ENCODE measurements around the gene CCSER2.
A peak's percentile ranks its signal among the peaks of the same experiment; 100 is the strongest.
"Not testable (repeated sequence)": the region's sequence is repeated elsewhere in the genome, so short reads cannot be mapped to it uniquely, and the experiment has no call there.

The CCSER2 gene

DNA sequence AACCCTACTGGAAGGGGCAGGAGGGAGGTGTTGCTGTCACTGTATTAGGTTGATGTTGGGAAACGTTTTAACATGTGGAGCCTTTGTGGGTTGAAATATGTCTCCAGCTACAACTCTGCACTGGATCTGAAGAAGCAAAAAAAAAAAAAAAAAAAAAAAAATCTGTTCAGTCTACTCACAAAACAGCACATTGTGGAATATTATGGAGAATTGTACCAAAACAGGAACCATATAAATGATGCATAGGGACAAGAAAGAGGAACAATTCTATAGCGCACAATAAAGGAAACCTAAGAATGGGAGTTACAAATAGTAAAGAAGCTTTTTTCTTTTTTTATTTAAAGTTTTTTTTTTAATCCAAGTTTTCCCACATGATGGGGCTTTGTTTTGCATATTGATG, 63.8 kb downstream of the CCSER2 start:
- H3K36me3 Mint-ChIP-seq (ENCODE audit: insufficient read depth) = peaks cover 20% of the 10 kb centered on the region

DNA sequence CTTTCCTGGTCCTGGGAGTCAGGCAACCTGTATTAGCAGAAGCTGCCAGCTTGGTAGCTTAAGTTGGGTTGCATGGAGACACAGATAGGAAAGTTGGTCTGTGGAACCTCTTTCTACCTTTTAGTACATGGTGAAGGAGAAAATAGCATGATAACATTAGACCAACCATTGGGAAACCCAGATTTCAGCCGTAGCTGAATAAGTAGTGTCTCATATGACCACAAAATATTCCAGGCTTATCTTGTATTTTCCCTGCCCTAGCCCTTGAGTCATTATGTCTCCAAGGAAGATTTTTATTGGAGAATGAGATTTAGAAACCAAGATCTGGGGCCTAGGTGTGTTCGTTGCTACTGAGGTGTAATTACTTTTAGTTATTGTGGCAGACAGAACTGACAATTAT, 67.2 kb downstream of the CCSER2 start:
- peaks cover 8% of the 10 kb centered on the region for H3K36me3 Mint-ChIP-seq (ENCODE audit: insufficient read depth)
- no peaks in the 10 kb centered on the region for H3K9me3 Mint-ChIP-seq
- DNase-seq (no peak), ATAC-seq (replicated peaks) (no peak)
- H3K4me1 Mint-ChIP-seq (ENCODE audit: low read depth in 2 of 2) = peaks cover 30 to 74% of the 10 kb centered on the region in 2 donors
- H3K27ac Mint-ChIP-seq = peak overlapping the region in 1 of 2 donors; percentile 50
- H3K27me3 Mint-ChIP-seq = no peaks in the 10 kb centered on the region
- H3K4me3 Mint-ChIP-seq = no peak overlapping the region

More for the DNA sequence above, 63.8 kb downstream of the CCSER2 start:
- DNase-seq (no peak), ATAC-seq (replicated peaks) (no peak)
- Mint-ChIP-seq H3K4me3 (no peak overlapping the region), H3K27ac (no peak overlapping the region), H3K9me3 (no peaks in the 10 kb centered on the region), H3K27me3 (no peaks in the 10 kb centered on the region), H3K4me1 (ENCODE audit: low read depth in 2 of 2) (peaks cover 26 to 73% of the 10 kb centered on the region in 2 donors)

DNA sequence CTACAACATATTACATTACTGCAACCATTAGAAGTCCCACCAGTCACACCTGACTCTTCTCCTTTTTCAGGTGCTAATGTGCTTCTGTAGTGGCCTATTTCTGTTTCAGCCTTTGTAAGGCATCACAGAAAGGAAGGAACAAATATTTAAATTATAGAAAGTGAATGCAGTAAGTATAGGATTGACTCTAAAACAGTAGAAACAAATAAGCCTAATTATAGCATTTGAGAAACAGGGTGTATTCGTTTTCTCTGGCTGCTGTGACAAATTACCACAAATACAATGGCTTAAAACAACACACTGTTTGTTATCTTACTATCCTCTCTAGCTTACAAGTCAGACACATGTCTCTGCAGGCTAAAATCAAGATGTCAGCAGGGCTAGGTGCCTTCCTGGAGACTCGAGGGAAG, 69.4 kb downstream of the CCSER2 start:
- Mint-ChIP-seq H3K9me3 (no peaks in the 10 kb centered on the region), H3K27me3 (no peaks in the 10 kb centered on the region), H3K36me3 (ENCODE audit: insufficient read depth) (peaks cover 8% of the 10 kb centered on the region), H3K4me3 (no peak overlapping the region), H3K27ac (peak overlapping the region; percentile 18 to 80), H3K4me1 (ENCODE audit: low read depth in 2 of 2) (peaks cover 25 to 68% of the 10 kb centered on the region in 2 donors)
- DNase-seq (no peak), ATAC-seq (replicated peaks) (no peak)

DNA sequence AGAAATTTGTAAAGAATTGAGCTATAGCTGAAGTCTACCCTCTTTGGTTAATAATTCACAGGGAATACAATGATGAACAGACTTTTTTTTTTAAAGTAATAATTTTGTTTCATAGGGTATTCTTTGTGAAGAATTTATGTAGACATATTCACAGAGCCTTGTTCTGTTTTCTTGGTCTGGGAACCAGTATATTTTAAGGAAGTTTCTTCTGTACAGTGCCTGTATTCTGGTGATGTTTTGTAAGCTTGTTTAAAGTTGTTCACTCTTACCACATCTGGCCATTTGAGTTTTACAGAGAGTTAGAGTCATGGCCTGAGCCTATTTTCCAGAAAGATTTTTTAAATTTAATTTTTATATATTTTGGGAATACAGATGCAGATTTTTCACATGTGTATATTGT, 70.3 kb downstream of the CCSER2 start:
- H3K4me3 Mint-ChIP-seq = no peak overlapping the region
- ATAC-seq (replicated peaks) (no peak), DNase-seq (no peak)
- H3K27me3 Mint-ChIP-seq = no peaks in the 10 kb centered on the region
- peaks cover 23 to 65% of the 10 kb centered on the region in 2 donors for H3K4me1 Mint-ChIP-seq (ENCODE audit: low read depth in 2 of 2)
- peak overlapping the region in 1 of 2 donors; percentile 80 for H3K27ac Mint-ChIP-seq
- H3K9me3 Mint-ChIP-seq = no peaks in the 10 kb centered on the region
- peaks cover 9% of the 10 kb centered on the region for H3K36me3 Mint-ChIP-seq (ENCODE audit: insufficient read depth)

DNA sequence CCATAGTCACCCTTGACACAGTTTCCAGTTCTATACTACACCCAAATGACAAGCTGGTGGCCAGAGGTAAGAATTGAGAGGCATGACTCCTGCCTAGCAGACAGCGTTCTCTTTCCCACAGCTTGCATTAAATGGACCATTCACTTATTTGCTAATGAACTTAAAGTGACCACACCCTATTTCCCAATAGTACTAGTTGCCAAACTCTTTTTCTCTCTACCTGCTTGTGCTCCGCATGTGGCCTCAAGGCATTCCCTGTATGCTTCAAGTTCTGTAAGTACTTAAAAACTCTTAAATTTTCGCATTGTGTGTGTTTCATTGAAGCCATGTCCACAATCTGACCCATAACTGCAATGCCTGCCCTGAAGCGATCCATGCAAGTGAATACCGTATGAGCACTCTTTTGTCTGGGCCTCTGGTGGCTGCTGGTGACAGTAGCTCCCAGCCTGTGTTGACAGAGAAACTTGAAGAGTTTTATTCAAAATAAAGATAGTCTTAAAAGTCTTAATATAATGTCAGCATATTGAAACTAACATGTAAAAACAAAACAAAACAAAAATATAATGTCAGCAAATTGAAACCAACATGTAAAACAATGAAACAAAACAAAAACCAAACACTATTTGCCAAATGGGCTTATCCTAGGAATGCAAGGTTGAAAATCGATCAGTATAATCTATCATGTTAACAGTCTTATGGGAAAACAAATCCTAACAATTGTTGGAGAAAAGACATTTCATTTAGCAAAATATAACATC, 73.6 kb downstream of the CCSER2 start:
- ATAC-seq (replicated peaks) = no peak
- no peak overlapping the region for H3K4me3 Mint-ChIP-seq
- no peak for DNase-seq
- H3K27ac Mint-ChIP-seq = peak overlapping the region in 1 of 2 donors; percentile 53
- H3K4me1 Mint-ChIP-seq (ENCODE audit: low read depth in 2 of 2) = peaks cover 30 to 67% of the 10 kb centered on the region in 2 donors
- no peaks in the 10 kb centered on the region for H3K27me3 Mint-ChIP-seq
- H3K36me3 Mint-ChIP-seq (ENCODE audit: insufficient read depth) = peaks cover 13% of the 10 kb centered on the region
- no peaks in the 10 kb centered on the region for H3K9me3 Mint-ChIP-seq

DNA sequence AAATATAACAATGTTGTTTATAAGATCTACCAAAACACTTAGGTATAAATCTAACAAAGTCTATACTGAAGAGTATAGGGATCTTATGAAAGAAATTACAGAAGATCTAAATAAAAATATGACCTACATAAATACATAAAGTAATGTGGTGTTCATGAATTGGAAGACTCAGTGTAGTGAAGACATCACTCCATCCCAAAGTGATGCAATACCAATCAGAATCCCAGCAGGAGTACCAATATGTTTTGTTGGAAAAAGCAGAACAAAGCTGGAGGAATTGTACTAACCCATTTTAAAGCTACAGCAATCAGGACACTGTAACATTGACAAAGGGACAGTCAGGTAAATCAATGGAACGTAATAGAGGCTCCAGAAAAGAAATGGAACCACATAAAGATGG, 76.4 kb downstream of the CCSER2 start:
- H3K4me3 Mint-ChIP-seq = no peak overlapping the region
- ATAC-seq (replicated peaks) (no peak), DNase-seq (no peak)
- peaks cover 30 to 64% of the 10 kb centered on the region in 2 donors for H3K4me1 Mint-ChIP-seq (ENCODE audit: low read depth in 2 of 2)
- peaks cover 13% of the 10 kb centered on the region for H3K36me3 Mint-ChIP-seq (ENCODE audit: insufficient read depth)
- H3K27ac Mint-ChIP-seq = no peak overlapping the region
- H3K27me3 Mint-ChIP-seq = no peaks in the 10 kb centered on the region
- H3K9me3 Mint-ChIP-seq = no peaks in the 10 kb centered on the region

DNA sequence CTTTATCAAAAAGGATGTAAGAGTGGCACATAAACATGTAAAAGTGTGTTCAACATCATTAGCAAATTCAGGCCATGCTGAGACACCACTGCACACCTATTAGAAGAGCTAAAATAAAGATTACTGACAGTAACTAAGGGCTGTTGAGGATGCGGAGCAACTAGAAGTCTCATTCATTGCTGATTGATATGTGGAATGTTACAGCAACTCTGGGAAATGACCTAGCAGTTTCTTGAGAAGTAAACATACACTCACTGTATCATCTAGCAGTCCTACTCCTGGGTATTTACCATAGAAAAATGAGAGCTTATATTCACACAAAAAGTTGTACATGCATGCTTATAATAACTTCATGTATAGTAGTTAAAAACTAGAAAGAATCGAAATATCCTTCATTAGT, 77.3 kb downstream of the CCSER2 start:
- H3K4me3 Mint-ChIP-seq = no peak overlapping the region
- no peaks in the 10 kb centered on the region for H3K9me3 Mint-ChIP-seq
- H3K27me3 Mint-ChIP-seq = no peaks in the 10 kb centered on the region
- H3K27ac Mint-ChIP-seq = peak overlapping the region in 1 of 2 donors; percentile 22
- peaks cover 32 to 64% of the 10 kb centered on the region in 2 donors for H3K4me1 Mint-ChIP-seq (ENCODE audit: low read depth in 2 of 2)
- ATAC-seq (replicated peaks) = no peak
- H3K36me3 Mint-ChIP-seq (ENCODE audit: insufficient read depth) = peaks cover 10% of the 10 kb centered on the region
- no peak for DNase-seq

DNA sequence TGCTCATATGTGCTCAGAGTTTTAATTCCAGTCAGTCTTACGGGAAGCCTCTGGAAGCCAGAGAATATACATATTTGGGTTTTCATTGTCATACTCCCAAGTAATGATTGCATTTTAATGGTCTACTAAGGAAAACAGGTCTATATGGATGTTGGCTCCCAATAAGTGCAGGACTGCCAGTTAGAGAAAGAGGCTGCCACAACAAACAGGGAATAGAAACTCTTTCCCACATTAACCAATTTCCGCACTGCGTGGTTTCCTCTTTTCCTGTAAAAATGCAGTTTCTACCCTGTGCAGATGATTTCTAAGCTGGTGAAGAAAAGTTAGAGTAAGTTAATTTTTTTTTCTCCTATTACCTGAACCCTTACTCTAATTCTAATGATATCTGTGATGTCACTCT, 78.2 kb downstream of the CCSER2 start:
- H3K4me3 Mint-ChIP-seq = no peak overlapping the region

DNA sequence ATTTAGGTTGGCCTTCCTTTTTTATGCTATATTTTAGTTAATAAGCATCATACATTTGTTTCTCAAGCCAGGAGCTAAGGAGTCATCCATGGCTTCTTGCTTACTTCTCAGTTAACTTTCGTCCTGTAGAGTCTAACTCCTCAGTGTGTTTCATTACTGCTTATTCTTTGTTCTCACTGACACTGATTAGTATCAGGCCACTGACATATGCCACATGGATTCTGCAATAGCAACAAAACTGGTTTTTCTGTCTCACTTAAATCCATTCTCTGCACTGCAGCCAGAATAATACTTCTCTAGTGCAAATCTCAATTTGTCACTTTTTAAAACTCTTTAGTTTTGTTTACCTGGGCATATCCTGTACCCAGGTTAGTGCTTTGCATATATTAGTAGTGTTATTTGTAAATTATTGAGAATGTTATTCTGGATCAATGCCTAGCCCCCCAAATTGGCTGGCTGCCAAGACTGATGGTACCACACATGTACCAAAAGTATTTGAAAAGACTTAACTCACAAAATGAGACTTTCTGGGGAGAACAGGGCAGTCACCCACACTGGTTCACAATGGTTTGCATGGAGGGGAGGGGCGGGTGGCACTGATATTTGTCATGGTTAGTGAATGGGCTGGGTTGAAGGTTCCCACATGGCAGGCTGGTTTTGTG, 79.1 kb downstream of the CCSER2 start:
- DNase-seq (no peak), ATAC-seq (replicated peaks) (no peak)
- Mint-ChIP-seq H3K36me3 (ENCODE audit: insufficient read depth) (peaks cover 11% of the 10 kb centered on the region), H3K4me1 (ENCODE audit: low read depth in 2 of 2) (peaks cover 34 to 69% of the 10 kb centered on the region in 2 donors), H3K9me3 (peaks cover 5 to 12% of the 10 kb centered on the region in 2 donors), H3K27me3 (no peaks in the 10 kb centered on the region), H3K4me3 (no peak overlapping the region), H3K27ac (peak overlapping the region in 1 of 2 donors; percentile 26)

More for the DNA sequence above, 78.2 kb downstream of the CCSER2 start:
- ATAC-seq (replicated peaks) (no peak), DNase-seq (no peak)
- Mint-ChIP-seq H3K27me3 (no peaks in the 10 kb centered on the region), H3K36me3 (ENCODE audit: insufficient read depth) (peaks cover 10% of the 10 kb centered on the region), H3K4me1 (ENCODE audit: low read depth in 2 of 2) (peaks cover 32 to 66% of the 10 kb centered on the region in 2 donors), H3K27ac (peak overlapping the region in 1 of 2 donors; percentile 26), H3K9me3 (peaks cover 0 to 3% of the 10 kb centered on the region in 2 donors)

DNA sequence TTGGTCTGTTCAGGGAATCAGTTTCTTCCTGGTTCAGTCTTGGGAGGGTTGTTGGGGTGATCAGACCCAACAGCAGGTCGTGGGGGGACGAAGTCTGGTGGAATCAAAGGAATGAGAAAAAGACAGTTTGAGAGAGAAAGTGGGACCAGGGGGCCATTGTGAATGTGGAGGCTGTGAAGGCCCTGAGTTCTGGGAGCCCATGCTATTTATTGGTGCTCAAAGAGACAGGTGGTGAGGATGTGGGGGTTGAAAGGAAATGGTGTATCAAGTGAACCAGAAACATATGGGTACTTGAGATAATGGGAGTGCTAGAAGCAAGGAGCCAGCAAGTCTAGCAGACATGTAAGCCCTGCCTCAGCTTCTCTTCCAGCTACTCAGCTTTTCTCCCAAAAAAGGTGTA, 84.1 kb downstream of the CCSER2 start:
- H3K4me3 Mint-ChIP-seq = peak overlapping the region in 1 of 2 donors; percentile 37
- peaks cover 11% of the 10 kb centered on the region for H3K36me3 Mint-ChIP-seq (ENCODE audit: insufficient read depth)
- no peak overlapping the region for H3K27ac Mint-ChIP-seq
- DNase-seq (no peak), ATAC-seq (replicated peaks) (no peak)
- H3K9me3 Mint-ChIP-seq = peaks cover 10 to 28% of the 10 kb centered on the region in 2 donors
- no peaks in the 10 kb centered on the region for H3K27me3 Mint-ChIP-seq
- peaks cover 27 to 73% of the 10 kb centered on the region in 2 donors for H3K4me1 Mint-ChIP-seq (ENCODE audit: low read depth in 2 of 2)

DNA sequence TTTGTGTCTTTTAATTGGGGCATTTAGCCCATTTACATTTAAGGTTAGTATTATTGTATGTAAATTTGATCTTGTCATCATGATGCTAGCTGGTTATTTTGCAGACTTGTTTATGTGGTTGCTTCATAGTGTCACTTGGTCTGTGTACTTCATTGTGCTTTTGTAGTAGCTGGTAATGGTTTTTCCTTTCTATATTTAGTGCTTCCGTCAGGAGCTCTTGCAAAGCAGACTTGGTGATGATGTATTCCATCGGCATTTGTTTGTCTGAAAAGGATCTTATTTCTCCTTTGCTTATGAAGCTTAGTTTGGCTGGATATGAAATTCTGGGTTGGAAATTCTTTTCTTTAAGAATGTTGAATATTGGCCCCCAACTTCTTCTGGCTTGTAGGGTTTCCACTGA, 85.7 kb downstream of the CCSER2 start:
- not testable (repeated sequence) for H3K27me3 Mint-ChIP-seq
- peak overlapping the region in 1 of 2 donors; percentile 18 for H3K4me3 Mint-ChIP-seq

DNA sequence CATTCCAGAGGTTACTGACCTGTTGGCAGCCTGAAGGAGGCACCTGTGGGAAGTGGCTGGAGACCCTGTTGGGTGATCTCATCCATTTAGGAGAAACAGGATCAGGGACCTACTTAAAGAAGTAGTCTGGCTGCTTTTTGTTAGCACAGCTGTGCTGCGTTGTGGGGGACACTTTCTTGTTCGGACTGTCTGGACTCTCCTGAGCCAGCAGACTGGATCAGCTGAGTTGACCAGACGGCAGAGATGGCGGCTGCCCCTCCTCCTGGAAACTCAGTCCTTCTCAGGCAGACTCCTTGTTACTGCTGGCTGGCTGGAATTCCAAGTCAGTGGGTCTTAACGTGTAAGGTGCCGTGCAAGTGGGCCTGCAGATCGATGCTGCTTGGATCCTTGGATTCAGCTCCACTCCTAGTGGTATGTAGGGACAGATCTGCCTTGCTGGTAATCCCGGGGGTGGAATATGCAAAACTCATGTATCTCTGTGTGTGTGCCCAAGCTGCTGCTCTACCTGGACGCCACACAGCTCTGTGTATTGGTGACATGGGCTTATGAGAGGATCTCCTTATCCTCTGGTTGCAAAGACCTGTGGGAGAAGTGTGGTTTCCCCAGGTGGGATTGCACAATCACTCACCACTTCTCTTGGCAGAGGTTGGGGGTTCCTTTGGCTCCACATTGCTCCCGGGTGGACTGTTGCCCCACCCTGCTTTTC, 87.3 kb downstream of the CCSER2 start:
- ATAC-seq (replicated peaks) (no peak), DNase-seq (no peak)
- Mint-ChIP-seq H3K9me3 (peaks cover 10 to 28% of the 10 kb centered on the region in 2 donors), H3K4me1 (ENCODE audit: low read depth in 2 of 2) (peaks cover 23 to 60% of the 10 kb centered on the region in 2 donors), H3K27me3 (no peaks in the 10 kb centered on the region), H3K4me3 (no peak overlapping the region), H3K27ac (no peak overlapping the region), H3K36me3 (ENCODE audit: insufficient read depth) (peaks cover 17% of the 10 kb centered on the region)

More for the DNA sequence above, 85.7 kb downstream of the CCSER2 start:
- H3K36me3 Mint-ChIP-seq (ENCODE audit: insufficient read depth) = peaks cover 11% of the 10 kb centered on the region
- peaks cover 10 to 28% of the 10 kb centered on the region in 2 donors for H3K9me3 Mint-ChIP-seq
- not testable (repeated sequence) for H3K27ac Mint-ChIP-seq; DNase-seq; ATAC-seq (replicated peaks)
- H3K4me1 Mint-ChIP-seq (ENCODE audit: low read depth in 2 of 2) = peaks cover 24 to 65% of the 10 kb centered on the region in 2 donors

DNA sequence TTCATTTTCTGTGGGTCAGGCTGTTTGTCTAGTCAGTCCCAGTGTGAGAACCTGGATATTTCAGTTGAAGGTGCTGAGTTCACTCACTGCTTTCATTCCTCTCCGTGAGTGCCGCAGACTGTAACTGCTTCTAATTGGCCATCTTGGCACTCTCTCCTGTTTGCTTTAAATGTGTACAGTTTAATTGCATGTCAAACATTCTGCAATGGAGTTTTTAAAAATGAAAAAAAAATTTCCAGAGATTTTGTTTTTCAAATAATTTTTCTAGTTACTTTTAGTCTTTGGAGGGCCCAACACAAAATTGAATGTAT, 87.8 kb downstream of the CCSER2 start:
- ATAC-seq (replicated peaks) (no peak), DNase-seq (no peak)
- Mint-ChIP-seq H3K27ac (no peak overlapping the region), H3K4me1 (ENCODE audit: low read depth in 2 of 2) (peaks cover 23 to 59% of the 10 kb centered on the region in 2 donors), H3K27me3 (no peaks in the 10 kb centered on the region), H3K4me3 (no peak overlapping the region), H3K36me3 (ENCODE audit: insufficient read depth) (peaks cover 17% of the 10 kb centered on the region), H3K9me3 (peaks cover 11 to 28% of the 10 kb centered on the region in 2 donors)
